ENCODE data around the gene EFNB1. TPM values are rescaled to one million over a fixed set of nuclear protein-coding genes. Genes with fewer than 3 reads are reported as not detected.

EFNB1 gene
- total and polyA plus RNA-seq, 2 of the 4 experiments (the other 2 are of a cell fraction), result 17.9 to 26.8 TPM

- Histone ChIP-seq H3K27me3 (ENCODE audit: control insufficient read depth, insufficient read depth, low read length) (peaks cover 29% of the 10 kb centered on the region), H3K56ac (ENCODE audit: extremely low read depth, insufficient read depth, low read length) (no peak overlapping the region), H4K20me1 (ENCODE audit: insufficient read depth, low read length) (no peaks in the 10 kb centered on the region), H2AK9ac (replicated peaks; ENCODE audit: low read depth, low read length, poor library complexity) (no peak overlapping the region), H2BK15ac (ENCODE audit: low read depth, low read length) (no peak overlapping the region), H4K5ac (ENCODE audit: low read depth, low read length) (no peak overlapping the region), H3K79me1 (ENCODE audit: low read depth in 1 of 2, low read length in 2 of 2) (no peaks in the 10 kb centered on the region), H4K91ac (ENCODE audit: insufficient read depth, low read depth, low read length) (no peak overlapping the region), H2AFZ (replicated peaks; ENCODE audit: low read length, poor library complexity) (no peak overlapping the region), H3K23ac (ENCODE audit: low read depth, low read length) (no peak overlapping the region), H3K27ac (ENCODE audit: insufficient read depth, low read length) (no peak overlapping the region), H4K8ac (ENCODE audit: low read depth in 2 of 2, low read length in 2 of 2) (no peak overlapping the region), H2BK20ac (ENCODE audit: low read depth, low read length) (no peak overlapping the region), H3K4me3 (ENCODE audit: insufficient read depth, low read depth, low read length) (no peak overlapping the region), H3K4me1 (ENCODE audit: control insufficient read depth, insufficient read depth, low read length) (no peaks in the 10 kb centered on the region), H3K14ac (replicated peaks; ENCODE audit: low read depth, low read length) (no peak overlapping the region), H3K4me2 (ENCODE audit: low read depth, low read length) (no peak overlapping the region), H2BK5ac (ENCODE audit: low read depth, low read length, poor library complexity, severe bottlenecking) (no peak overlapping the region), H3K9me1 (ENCODE audit: insufficient read depth, low read length) (no peaks in the 10 kb centered on the region), H3K36me3 (ENCODE audit: control insufficient read depth, insufficient read depth, low read length) (no peaks in the 10 kb centered on the region), H2AK5ac (ENCODE audit: low read depth, low read length) (no peak overlapping the region), H3K9me3 (ENCODE audit: control insufficient read depth, insufficient read depth, low read length) (peaks cover 12% of the 10 kb centered on the region), H3K18ac (ENCODE audit: low read depth, low read length) (no peak overlapping the region), H2BK120ac (ENCODE audit: low read depth, low read length) (no peak overlapping the region), H3K4ac (ENCODE audit: low read depth, low read length) (no peak overlapping the region), H3K9ac (ENCODE audit: low read depth, low read length) (no peak overlapping the region)
- POLR2A ChIA-PET (ENCODE audit: unreplicated experiment), result no interaction called here
- ATAC-seq (ENCODE audit: low read depth) (no peak), DNase-seq (no peak)
- WGBS, 2 experiments (ENCODE audit: extremely low coverage in 2 of 2, insufficient read length in 1 of 2), result no CpG with 5 or more reads among the region's 4 CpGs
- TF ChIP-seq MAFK (IDR thresholded peaks at IDR 0.05; ENCODE audit: low read depth, low read length) (no peak), FOS (IDR thresholded peaks at IDR 0.05; ENCODE audit: low read depth, low read length) (no peak), ELK1 (IDR thresholded peaks at IDR 0.05; ENCODE audit: borderline replicate concordance, low read depth, low read length) (no peak), BHLHE40 (IDR thresholded peaks at IDR 0.05; ENCODE audit: low read depth, low read length) (no peak), MAZ (IDR thresholded peaks at IDR 0.05; ENCODE audit: borderline replicate concordance, low read depth, low read length) (no peak), CHD1 (IDR thresholded peaks at IDR 0.05; ENCODE audit: low read depth, low read length) (no peak), RAD21 (IDR thresholded peaks at IDR 0.05; ENCODE audit: low read length) (no peak), SMC3 (IDR thresholded peaks at IDR 0.05; ENCODE audit: low read depth, low read length) (no peak), CEBPB (IDR thresholded peaks at IDR 0.05; ENCODE audit: low read depth, low read length) (no peak)
- CTCF ChIA-PET, result no interaction called here
- dilution Hi-C loops (cut with HindIII; ENCODE audit: low sequenced_read_pairs, unreplicated experiment), result no loop called here
- in situ Hi-C loops (cut with MboI; ENCODE audit: low sequenced_read_pairs), result no loop called here
- intact Hi-C loops (cut with micrococcal nuclease), result no loop called here
- BruUV-seq (replicated peaks), result no TSS peak
Observed at GRCh38 chrX:68801737-68802290, 27.0 kb upstream of the EFNB1 start.
